Measurements from ENCODE around the gene SLC5A1.

SLC5A1 gene

DNA sequence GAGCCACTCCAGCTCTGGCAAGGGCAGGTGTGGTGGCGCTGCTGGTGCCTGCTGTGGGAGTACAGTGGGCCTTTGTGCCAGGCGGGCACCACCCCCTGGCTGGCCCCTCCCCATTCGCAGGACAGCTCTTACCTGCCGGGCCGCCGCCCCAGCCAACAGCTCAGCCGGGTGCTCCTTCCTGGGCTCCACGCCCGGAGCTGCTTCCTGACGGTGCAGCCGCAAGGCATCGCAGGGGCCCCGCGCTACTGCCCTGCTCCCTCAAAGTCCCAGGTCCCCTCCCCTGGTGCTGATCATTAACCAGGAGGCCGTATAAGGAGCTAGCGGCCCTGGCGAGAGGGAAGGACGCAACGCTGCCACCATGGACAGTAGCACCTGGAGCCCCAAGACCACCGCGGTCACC lies at the start of gene SLC5A1:
SLC5A1 (plus strand) TSS at position 338 of the 400 bp plus-strand sequence; CDS start at position 359, 21 bp downstream.
- H3K27ac ChIP-seq = no peak within 1 kb of the TSS
- H3K27me3 ChIP-seq = no peaks in the 10 kb centered on the region
- H3K9ac ChIP-seq = no peak within 1 kb of the TSS
- no peak within 1 kb of the TSS for H3K4me3 ChIP-seq
- H3K36me3 ChIP-seq = no peaks in the 10 kb centered on the region
- no peak for TF ChIP-seq Cebpa-rat (IDR thresholded peaks at IDR 0.05)
- H4K20me1 ChIP-seq = no peaks in the 10 kb centered on the region
- no peak within 1 kb of the TSS for H3K4me2 ChIP-seq
- no peaks in the 10 kb centered on the region for H3K4me1 ChIP-seq
- no peaks in the 10 kb centered on the region for H3K9me3 ChIP-seq

DNA sequence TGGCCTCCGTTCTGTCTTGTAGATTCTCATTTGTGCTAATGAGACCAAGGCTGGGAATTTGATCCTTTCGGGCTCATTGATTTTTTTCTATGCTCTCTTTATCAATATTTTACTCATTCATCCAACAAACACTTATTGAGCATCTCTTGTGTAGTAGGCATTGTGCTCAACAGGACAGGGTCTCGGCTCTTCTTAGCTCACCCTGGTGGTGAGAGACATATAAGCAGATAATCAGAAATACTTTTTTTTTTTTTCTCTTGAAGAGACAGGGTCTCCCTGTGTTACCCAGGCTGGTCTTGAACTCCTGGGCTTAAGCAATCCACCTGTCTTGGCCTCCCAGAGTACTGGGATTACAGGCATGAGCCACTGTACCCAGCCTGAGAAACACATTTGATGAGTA lies 48.0 kb upstream of the SLC5A1 start:
- H3K27me3 ChIP-seq = no peaks in the 10 kb centered on the region
- H3K9me3 ChIP-seq = no peaks in the 10 kb centered on the region
- no peak overlapping the region for H3K27ac ChIP-seq
- H3K36me3 ChIP-seq = no peaks in the 10 kb centered on the region
- no peak for TF ChIP-seq Cebpa-rat (IDR thresholded peaks at IDR 0.05)
- no peak overlapping the region for H3K4me2 ChIP-seq
- no peaks in the 10 kb centered on the region for H4K20me1 ChIP-seq
- no peak overlapping the region for H3K4me3 ChIP-seq
- no peak overlapping the region for H3K9ac ChIP-seq
- H3K4me1 ChIP-seq = no peaks in the 10 kb centered on the region

DNA sequence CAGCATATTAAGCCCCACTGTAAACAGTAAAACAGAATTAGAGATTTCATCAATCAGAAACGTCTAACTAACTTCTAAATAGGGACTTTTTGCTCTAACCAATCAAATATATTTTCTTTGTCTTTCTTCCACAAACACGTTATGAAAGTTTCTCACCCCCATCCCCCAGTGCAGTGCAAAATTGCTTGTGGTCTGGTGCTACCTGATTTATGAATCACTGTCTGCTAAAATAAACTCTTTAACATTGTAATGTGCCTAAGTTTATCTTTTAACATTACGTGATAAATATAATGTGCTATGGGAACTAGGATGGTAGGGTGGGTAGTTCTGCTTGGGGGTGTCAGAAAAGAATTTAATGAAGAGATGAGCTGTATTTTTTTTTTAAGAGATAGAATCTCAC lies 47.3 kb upstream of the SLC5A1 start:
- Histone ChIP-seq H3K4me2 (no peak overlapping the region), H4K20me1 (no peaks in the 10 kb centered on the region), H3K9me3 (no peaks in the 10 kb centered on the region), H3K9ac (no peak overlapping the region), H3K4me1 (no peaks in the 10 kb centered on the region), H3K4me3 (no peak overlapping the region), H3K27me3 (no peaks in the 10 kb centered on the region), H3K27ac (no peak overlapping the region), H3K36me3 (no peaks in the 10 kb centered on the region)
- no peak for TF ChIP-seq Cebpa-rat (IDR thresholded peaks at IDR 0.05)

DNA sequence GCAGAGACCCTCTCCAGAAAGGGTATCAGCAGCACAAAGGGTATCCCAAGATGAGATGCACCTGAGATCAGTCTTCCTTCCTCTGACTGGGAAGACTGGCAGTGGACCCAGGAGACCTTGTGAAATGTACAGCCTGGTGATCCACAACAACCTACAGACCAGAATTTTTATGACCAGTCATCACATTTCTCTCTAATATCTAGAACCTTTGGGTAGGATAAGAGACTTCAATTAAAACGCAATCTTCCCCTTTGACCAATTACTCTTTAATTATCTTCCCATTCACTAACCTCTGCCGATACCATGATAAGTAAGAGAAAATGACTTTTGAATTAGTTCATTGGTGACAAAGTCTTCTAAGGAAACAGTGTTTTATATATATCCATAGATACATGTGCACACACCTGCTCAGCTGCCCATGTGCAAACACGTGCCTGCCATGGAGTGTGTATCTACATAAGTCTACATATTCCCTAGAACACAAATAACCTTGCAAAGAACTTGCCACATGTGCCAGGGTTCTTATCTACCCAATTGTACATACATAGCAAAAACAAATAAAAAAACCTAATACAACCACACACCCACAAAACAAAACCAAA lies 44.2 kb upstream of the SLC5A1 start:
- Histone ChIP-seq H4K20me1 (no peaks in the 10 kb centered on the region), H3K36me3 (no peaks in the 10 kb centered on the region), H3K4me2 (no peak overlapping the region), H3K27me3 (no peaks in the 10 kb centered on the region), H3K27ac (no peak overlapping the region), H3K4me1 (no peaks in the 10 kb centered on the region), H3K9me3 (no peaks in the 10 kb centered on the region), H3K9ac (no peak overlapping the region), H3K4me3 (no peak overlapping the region)
- no peak for TF ChIP-seq Cebpa-rat (IDR thresholded peaks at IDR 0.05)

DNA sequence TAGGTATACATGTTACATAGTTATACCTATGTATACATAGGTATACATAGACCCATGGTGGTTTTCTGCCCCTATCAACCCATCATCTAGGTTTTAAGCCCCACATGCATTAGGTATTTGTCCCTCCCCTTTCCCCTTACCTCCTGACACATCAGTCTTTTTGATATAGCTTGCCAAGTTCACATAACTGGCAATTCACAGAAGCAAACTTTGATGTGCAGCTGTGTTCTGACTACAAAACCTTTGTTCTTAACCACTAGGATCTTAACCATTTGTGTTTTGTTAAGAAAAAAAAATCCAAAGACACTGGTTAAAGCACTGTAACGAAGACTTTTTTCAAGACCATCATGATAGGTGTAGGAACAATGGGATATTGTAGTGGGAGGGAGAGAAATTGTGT lies 42.9 kb upstream of the SLC5A1 start:
- H3K36me3 ChIP-seq = no peaks in the 10 kb centered on the region
- H3K4me2 ChIP-seq = no peak overlapping the region
- TF ChIP-seq Cebpa-rat (IDR thresholded peaks at IDR 0.05) = no peak
- H3K27me3 ChIP-seq = no peaks in the 10 kb centered on the region
- H3K27ac ChIP-seq = no peak overlapping the region
- no peak overlapping the region for H3K9ac ChIP-seq
- H3K4me3 ChIP-seq = no peak overlapping the region
- H4K20me1 ChIP-seq = no peaks in the 10 kb centered on the region
- H3K9me3 ChIP-seq = no peaks in the 10 kb centered on the region
- no peaks in the 10 kb centered on the region for H3K4me1 ChIP-seq

DNA sequence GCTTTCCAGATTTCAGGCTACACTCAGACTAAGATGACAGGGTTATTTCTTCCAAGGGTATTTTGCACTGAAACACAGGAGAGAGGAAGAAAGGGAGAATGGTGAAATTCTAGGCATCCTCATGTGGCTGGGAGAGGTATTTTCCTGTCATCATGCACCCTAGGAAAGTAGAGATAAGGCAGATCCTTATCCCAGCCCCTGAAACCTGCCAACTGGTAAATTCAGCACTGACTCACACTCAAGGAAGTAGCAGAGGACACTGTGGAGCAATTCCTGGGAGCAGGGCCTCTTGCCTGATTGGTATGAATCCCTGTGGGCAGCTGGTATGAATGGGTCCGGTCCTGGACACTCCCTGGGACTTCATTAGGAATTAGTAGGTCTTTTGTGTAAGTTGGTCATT lies 37.6 kb upstream of the SLC5A1 start:
- Histone ChIP-seq H3K27ac (no peak overlapping the region), H3K9ac (no peak overlapping the region), H4K20me1 (no peaks in the 10 kb centered on the region), H3K9me3 (peaks cover 4% of the 10 kb centered on the region; the same call in 1 of the 2 replicates), H3K4me3 (no peak overlapping the region), H3K4me2 (no peak overlapping the region), H3K4me1 (no peaks in the 10 kb centered on the region), H3K36me3 (no peaks in the 10 kb centered on the region), H3K27me3 (no peaks in the 10 kb centered on the region)
- TF ChIP-seq Cebpa-rat (IDR thresholded peaks at IDR 0.05) = no peak

DNA sequence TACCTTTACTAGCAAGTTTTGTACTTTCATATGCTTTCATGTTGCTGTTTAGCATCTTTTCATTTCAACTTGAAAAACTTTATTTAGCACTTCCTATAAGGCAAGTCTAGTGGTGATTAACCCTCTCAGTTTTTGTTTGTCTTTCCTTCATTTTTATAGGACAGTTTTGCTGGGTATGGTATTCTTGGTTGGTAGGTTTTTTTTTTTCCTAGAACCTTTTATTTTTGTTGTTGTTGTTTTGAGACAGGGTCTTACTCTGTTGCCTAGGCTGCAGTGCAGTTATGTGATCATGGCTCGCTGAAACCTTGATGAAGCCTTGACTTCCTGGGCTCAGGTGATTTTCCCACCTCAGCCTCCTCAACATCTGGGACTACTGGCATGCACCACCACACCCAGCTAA lies 29.9 kb upstream of the SLC5A1 start:
- no peaks in the 10 kb centered on the region for H4K20me1 ChIP-seq
- H3K9ac ChIP-seq = no peak overlapping the region

DNA sequence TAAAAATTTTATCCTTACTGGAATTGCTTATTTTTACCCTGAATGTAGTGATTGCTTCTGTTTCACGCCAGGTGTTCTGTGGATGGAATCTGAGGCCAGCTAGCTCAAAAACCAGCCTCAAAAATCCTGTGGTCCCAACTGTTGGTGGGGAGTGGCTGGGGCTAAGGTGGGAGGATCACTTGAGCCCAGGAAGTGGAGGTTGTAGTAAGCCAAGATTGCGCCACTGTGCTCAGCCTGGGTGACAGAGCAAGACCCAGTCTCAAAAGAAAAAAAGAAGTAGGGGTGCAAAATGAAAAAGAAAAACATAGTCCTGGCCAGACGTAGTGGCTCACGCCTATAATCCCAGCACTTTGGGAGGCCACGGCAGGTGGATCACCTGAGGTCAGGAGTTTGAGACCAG lies 27.0 kb upstream of the SLC5A1 start:
- no peak overlapping the region for H3K4me3 ChIP-seq
- no peaks in the 10 kb centered on the region for H3K4me1 ChIP-seq
- no peak overlapping the region for H3K9ac ChIP-seq
- H3K9me3 ChIP-seq = peaks cover 34% of the 10 kb centered on the region
- no peak overlapping the region for H3K27ac ChIP-seq
- H3K27me3 ChIP-seq = no peaks in the 10 kb centered on the region
- no peaks in the 10 kb centered on the region for H4K20me1 ChIP-seq
- H3K36me3 ChIP-seq = no peaks in the 10 kb centered on the region
- no peak overlapping the region for H3K4me2 ChIP-seq
- TF ChIP-seq Cebpa-rat (IDR thresholded peaks at IDR 0.05) = no peak

More for the DNA sequence above, 29.9 kb upstream of the SLC5A1 start:
- Histone ChIP-seq H3K9me3 (peaks cover 34% of the 10 kb centered on the region), H3K4me3 (no peak overlapping the region), H3K4me2 (no peak overlapping the region), H3K27me3 (no peaks in the 10 kb centered on the region), H3K4me1 (no peaks in the 10 kb centered on the region), H3K27ac (no peak overlapping the region), H3K36me3 (no peaks in the 10 kb centered on the region)
- no peak for TF ChIP-seq Cebpa-rat (IDR thresholded peaks at IDR 0.05)

DNA sequence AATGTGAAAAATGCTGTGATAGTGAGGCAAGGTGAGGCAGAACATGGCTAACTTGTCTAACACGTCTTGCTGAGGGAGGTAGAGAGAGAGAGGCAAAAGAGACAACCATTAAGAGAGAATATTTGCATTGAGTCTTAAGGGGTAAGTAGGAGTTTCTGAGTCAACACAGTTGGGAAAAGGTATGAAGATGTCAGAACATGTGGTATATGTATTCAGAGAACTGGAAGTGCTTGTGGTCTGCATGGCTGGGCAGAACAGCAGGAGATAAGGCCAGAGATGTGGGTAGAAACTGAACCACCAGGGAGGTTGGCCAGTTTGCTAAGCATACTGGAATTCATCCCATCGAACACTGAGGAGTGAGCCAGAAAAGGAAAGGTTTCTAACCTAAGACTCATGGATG lies 25.0 kb upstream of the SLC5A1 start:
- Histone ChIP-seq H3K27ac (no peak overlapping the region), H3K4me3 (no peak overlapping the region), H3K27me3 (no peaks in the 10 kb centered on the region), H3K4me1 (no peaks in the 10 kb centered on the region), H3K4me2 (no peak overlapping the region), H4K20me1 (no peaks in the 10 kb centered on the region), H3K9me3 (peaks cover 23% of the 10 kb centered on the region), H3K36me3 (no peaks in the 10 kb centered on the region), H3K9ac (no peak overlapping the region)
- TF ChIP-seq Cebpa-rat (IDR thresholded peaks at IDR 0.05) = no peak

DNA sequence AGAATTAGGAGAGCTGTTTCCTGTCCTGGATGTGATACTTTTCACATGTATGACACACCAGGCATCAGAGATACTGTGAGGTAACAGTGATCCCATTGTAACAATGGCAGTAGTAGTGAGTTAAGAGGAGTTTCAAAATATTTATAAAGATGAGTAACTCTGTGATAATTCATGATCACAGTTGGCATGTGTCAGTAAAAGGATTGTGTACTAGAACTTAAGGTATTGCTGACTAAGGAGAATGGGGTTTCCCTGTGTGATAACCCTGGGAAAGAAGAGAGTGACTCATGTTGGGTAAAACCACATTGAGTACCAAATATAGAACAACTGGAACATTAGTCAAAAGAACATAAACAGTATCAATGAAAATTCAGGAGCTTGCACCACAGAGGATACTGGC lies 22.9 kb upstream of the SLC5A1 start:
- Histone ChIP-seq H3K27me3 (no peaks in the 10 kb centered on the region), H3K36me3 (no peaks in the 10 kb centered on the region), H3K27ac (no peak overlapping the region), H3K4me3 (no peak overlapping the region), H3K9me3 (0 out of 2 replicates have a peak, but pooled peaks cover 2% of the 10 kb centered on the region), H3K4me2 (no peak overlapping the region), H3K9ac (no peak overlapping the region), H3K4me1 (no peaks in the 10 kb centered on the region), H4K20me1 (no peaks in the 10 kb centered on the region)
- TF ChIP-seq Cebpa-rat (IDR thresholded peaks at IDR 0.05) = no peak

DNA sequence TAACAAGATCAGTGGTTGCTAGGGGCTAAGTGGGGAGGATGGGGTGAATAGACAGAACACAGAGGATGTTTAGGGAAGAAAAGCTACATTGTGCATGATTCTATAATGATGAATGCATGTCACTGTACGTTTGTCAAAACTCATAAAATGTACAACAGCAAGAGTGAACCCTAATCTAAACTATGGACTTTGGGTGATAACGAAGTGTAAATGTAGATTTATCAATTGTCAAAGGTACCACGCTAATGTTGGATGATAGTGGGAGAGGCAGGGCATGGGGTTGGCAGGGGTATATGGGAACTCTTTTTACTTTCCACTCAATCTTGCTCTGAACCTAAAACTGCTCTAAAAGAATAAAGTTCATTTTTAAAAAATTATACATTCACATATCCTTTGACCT lies 21.3 kb upstream of the SLC5A1 start:
- H3K4me3 ChIP-seq = no peak overlapping the region
- TF ChIP-seq Cebpa-rat (IDR thresholded peaks at IDR 0.05) = no peak
- no peaks in the 10 kb centered on the region for H3K27me3 ChIP-seq
- no peaks in the 10 kb centered on the region for H3K4me1 ChIP-seq
- H3K9ac ChIP-seq = no peak overlapping the region
- no peak overlapping the region for H3K27ac ChIP-seq
- H3K4me2 ChIP-seq = no peak overlapping the region
- no peaks in the 10 kb centered on the region for H3K36me3 ChIP-seq
- H4K20me1 ChIP-seq = no peaks in the 10 kb centered on the region
- no peaks in the 10 kb centered on the region for H3K9me3 ChIP-seq

Measured in BLaER1 (cell line).